ENCODE data around the gene CMTM8. TPM values are rescaled to one million over a fixed set of nuclear protein-coding genes. Genes with fewer than 3 reads are reported as not detected.
A peak's percentile ranks its signal among the peaks of the same experiment; 100 is the strongest.

The CMTM8 gene
- total RNA-seq, 1 donor from 2014 or later = 9.0 TPM

GRCh38 chr3:32349184-32349583 is 110.7 kb downstream of the CMTM8 start:
- no peak for DNase-seq (ENCODE audit: extremely low spot score, unreplicated experiment)
- Mint-ChIP-seq H3K4me1 (ENCODE audit: unreplicated experiment) (peaks cover 17% of the 10 kb centered on the region), H3K27ac (no peak overlapping the region), H3K4me3 (no peak overlapping the region), H3K36me3 (peaks cover 4% of the 10 kb centered on the region), H3K27me3 (no peaks in the 10 kb centered on the region), H3K9me3 (no peaks in the 10 kb centered on the region)
- no peak for TF ChIP-seq CTCF (conservative IDR thresholded peaks at IDR 0.05)

GRCh38 chr3:32352563-32352962 is 114.1 kb downstream of the CMTM8 start:
- Mint-ChIP-seq H3K27ac (peak overlapping the region; percentile 19), H3K27me3 (no peaks in the 10 kb centered on the region), H3K4me1 (ENCODE audit: unreplicated experiment) (peaks cover 25% of the 10 kb centered on the region), H3K9me3 (no peaks in the 10 kb centered on the region), H3K36me3 (peaks cover 3% of the 10 kb centered on the region), H3K4me3 (no peak overlapping the region)
- no peak for TF ChIP-seq CTCF (conservative IDR thresholded peaks at IDR 0.05)
- DNase-seq (ENCODE audit: extremely low spot score, unreplicated experiment) = no peak

GRCh38 chr3:32353351-32353750 is 114.9 kb downstream of the CMTM8 start:
- H3K4me1 Mint-ChIP-seq (ENCODE audit: unreplicated experiment) = peaks cover 20% of the 10 kb centered on the region
- no peak overlapping the region for H3K4me3 Mint-ChIP-seq
- no peak for DNase-seq (ENCODE audit: extremely low spot score, unreplicated experiment)
- H3K27ac Mint-ChIP-seq = no peak overlapping the region
- no peak for TF ChIP-seq CTCF (conservative IDR thresholded peaks at IDR 0.05)
- H3K36me3 Mint-ChIP-seq = no peaks in the 10 kb centered on the region
- no peaks in the 10 kb centered on the region for H3K9me3 Mint-ChIP-seq
- H3K27me3 Mint-ChIP-seq = no peaks in the 10 kb centered on the region

- Mint-ChIP-seq H3K4me1 (ENCODE audit: unreplicated experiment) (peaks cover 24% of the 10 kb centered on the region), H3K27me3 (no peaks in the 10 kb centered on the region), H3K36me3 (peaks cover 5% of the 10 kb centered on the region), H3K9me3 (no peaks in the 10 kb centered on the region), H3K27ac (peak overlapping the region; percentile 76), H3K4me3 (peak overlapping the region; percentile 27)
- DNase-seq (ENCODE audit: extremely low spot score, unreplicated experiment) = no peak
- no peak for TF ChIP-seq CTCF (conservative IDR thresholded peaks at IDR 0.05)
These were observed 115.9 kb downstream of the CMTM8 start for GRCh38 chr3:32354362-32354778.

GRCh38 chr3:32355751-32356291 is 117.3 kb downstream of the CMTM8 start:
- DNase-seq (ENCODE audit: extremely low spot score, unreplicated experiment) = no peak
- H3K9me3 Mint-ChIP-seq = no peaks in the 10 kb centered on the region
- H3K27me3 Mint-ChIP-seq = no peaks in the 10 kb centered on the region
- H3K27ac Mint-ChIP-seq = peak overlapping the region; percentile 3
- no peak overlapping the region for H3K4me3 Mint-ChIP-seq
- peaks cover 5% of the 10 kb centered on the region for H3K36me3 Mint-ChIP-seq
- no peak for TF ChIP-seq CTCF (conservative IDR thresholded peaks at IDR 0.05)
- peaks cover 35% of the 10 kb centered on the region for H3K4me1 Mint-ChIP-seq (ENCODE audit: unreplicated experiment)
